Stimulated activated naive CD8-positive, alpha-beta T cell treated with anti-CD3 and anti-CD28 coated beads, Interleukin-15, Interleukin-2, amounts not matched to agents 100 ng/mL and 50 ng/mL, for 24 hours (primary cell): Measurements from ENCODE around the gene DNAAF5.
"Not testable (repeated sequence)": the region's sequence is repeated elsewhere in the genome, so short reads cannot be mapped to it uniquely, and the experiment has no call there.

Source experiments
- H3K27ac Mint-ChIP-seq: one replicate; pipeline ENCODE4 v1.8.0; 2021; ENCODE audit warnings: mild to moderate bottlenecking, mixed read lengths
- H3K27me3 Mint-ChIP-seq: one replicate; pipeline ENCODE4 v1.8.0; 2021; ENCODE audit warnings: mixed read lengths
- H3K36me3 Mint-ChIP-seq: one replicate; pipeline ENCODE4 v1.8.0; 2021; ENCODE audit warnings: low read depth, mixed read lengths
- H3K4me1 Mint-ChIP-seq: one replicate; pipeline ENCODE4 v1.8.0; 2021; ENCODE audit warnings: low read depth, mixed read lengths
- H3K4me3 Mint-ChIP-seq: one replicate; pipeline ENCODE4 v1.8.0; 2021; ENCODE audit warnings: mild to moderate bottlenecking, mixed read lengths
- H3K9me3 Mint-ChIP-seq: one replicate; pipeline ENCODE4 v1.8.0; 2021; ENCODE audit warnings: mixed read lengths

DNAAF5 gene

GRCh38 chr7:801940-802381, 75.5 kb downstream of the DNAAF5 start:
- no peak overlapping the region for H3K4me3 Mint-ChIP-seq

DNA sequence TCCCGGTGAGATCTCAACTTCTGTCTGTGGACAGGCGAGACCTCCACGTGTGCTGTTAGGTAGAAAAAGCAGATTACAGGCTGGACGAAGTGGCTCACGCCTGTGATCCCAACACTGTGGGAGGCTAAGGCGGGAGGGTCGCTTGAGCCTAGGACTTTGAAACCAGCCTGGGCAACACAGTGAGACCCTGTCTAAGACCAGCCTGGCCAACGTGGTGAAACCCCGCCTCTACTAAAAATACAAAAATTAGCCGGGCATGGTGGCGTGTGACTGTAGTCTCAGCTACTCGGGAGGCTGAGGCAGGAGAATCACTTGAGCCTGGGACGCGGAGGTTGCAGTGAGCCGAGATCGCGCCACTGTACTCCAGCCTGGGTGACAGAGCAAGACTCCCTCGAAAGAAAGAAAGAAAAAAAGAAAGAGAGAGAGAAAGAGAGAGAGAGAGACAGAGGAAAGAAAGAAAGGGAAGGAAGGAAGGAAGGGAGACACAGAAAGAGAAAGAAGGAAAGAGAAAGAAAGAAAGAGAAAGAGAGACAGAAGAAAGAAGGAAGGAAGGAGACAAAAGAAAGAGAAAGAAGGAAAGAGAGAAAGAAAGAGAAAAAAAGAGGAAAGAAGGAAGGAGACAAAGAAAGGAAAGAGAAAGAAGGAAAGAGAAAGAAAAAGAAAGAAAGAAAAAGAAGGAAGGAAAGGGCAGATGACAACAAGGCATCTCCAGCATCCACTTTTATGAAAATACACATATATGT, 76.2 kb downstream of the DNAAF5 start:
- no peak overlapping the region for H3K4me3 Mint-ChIP-seq
- H3K4me1 Mint-ChIP-seq = no peaks in the 10 kb centered on the region
- H3K27ac Mint-ChIP-seq = peak overlapping the region; percentile 8
- peaks cover 8% of the 10 kb centered on the region for H3K36me3 Mint-ChIP-seq
- H3K27me3 Mint-ChIP-seq = no peaks in the 10 kb centered on the region
- no peaks in the 10 kb centered on the region for H3K9me3 Mint-ChIP-seq

More at GRCh38 chr7:801940-802381, 75.5 kb downstream of the DNAAF5 start:
- Mint-ChIP-seq H3K4me1 (no peaks in the 10 kb centered on the region), H3K9me3 (no peaks in the 10 kb centered on the region), H3K36me3 (peaks cover 8% of the 10 kb centered on the region), H3K27me3 (no peaks in the 10 kb centered on the region), H3K27ac (no peak overlapping the region)

DNA sequence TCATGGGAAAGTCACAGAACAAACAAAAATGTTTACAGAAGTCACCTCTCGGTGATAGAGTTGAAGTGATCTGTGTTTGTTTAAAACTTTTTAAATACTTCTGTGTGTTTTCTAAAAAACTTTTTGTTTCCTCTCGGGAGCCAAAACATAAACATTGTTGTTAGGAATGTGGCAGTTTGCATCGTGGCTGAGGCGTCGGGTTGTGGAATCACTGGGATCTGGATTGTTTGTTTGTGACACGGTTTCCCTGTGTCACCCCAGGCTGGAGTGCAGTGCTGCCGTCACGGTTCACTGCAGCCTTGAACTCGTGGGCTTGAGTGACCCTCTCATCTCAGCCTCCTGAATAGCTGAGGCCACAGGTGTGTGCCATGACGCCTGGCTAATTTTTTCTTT, 76.7 kb downstream of the DNAAF5 start:
- Mint-ChIP-seq H3K27me3 (no peaks in the 10 kb centered on the region), H3K36me3 (peaks cover 4% of the 10 kb centered on the region), H3K4me1 (no peaks in the 10 kb centered on the region), H3K9me3 (no peaks in the 10 kb centered on the region), H3K4me3 (no peak overlapping the region), H3K27ac (no peak overlapping the region)

DNA sequence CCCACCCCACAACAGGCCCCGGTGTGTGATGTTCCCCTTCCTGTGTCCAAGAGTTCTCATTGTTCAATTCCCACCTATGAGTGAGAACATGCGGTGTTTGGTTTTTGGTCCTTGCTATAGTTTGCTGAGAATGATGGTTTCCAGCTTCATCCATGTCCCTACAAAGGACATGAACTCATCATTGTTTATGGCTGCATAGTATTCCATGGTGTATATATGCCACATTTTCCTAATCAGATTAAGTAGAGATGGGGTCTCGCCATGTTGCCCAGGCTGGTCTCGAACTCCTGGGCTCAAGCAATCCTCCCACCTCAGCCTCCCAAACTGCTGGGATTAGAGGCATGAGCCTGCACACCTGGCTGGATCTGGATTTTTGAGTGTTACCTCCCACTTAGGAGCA, 77.3 kb downstream of the DNAAF5 start:
- not testable (repeated sequence) for H3K9me3 Mint-ChIP-seq, H3K4me1 Mint-ChIP-seq, H3K27me3 Mint-ChIP-seq, H3K4me3 Mint-ChIP-seq, H3K36me3 Mint-ChIP-seq, H3K27ac Mint-ChIP-seq

- Mint-ChIP-seq H3K36me3 (no peaks in the 10 kb centered on the region), H3K27me3 (no peaks in the 10 kb centered on the region), H3K4me3 (no peak overlapping the region), H3K27ac (no peak overlapping the region), H3K9me3 (no peaks in the 10 kb centered on the region), H3K4me1 (no peaks in the 10 kb centered on the region)
Observed at GRCh38 chr7:805261-805660, 78.8 kb downstream of the DNAAF5 start.

DNA sequence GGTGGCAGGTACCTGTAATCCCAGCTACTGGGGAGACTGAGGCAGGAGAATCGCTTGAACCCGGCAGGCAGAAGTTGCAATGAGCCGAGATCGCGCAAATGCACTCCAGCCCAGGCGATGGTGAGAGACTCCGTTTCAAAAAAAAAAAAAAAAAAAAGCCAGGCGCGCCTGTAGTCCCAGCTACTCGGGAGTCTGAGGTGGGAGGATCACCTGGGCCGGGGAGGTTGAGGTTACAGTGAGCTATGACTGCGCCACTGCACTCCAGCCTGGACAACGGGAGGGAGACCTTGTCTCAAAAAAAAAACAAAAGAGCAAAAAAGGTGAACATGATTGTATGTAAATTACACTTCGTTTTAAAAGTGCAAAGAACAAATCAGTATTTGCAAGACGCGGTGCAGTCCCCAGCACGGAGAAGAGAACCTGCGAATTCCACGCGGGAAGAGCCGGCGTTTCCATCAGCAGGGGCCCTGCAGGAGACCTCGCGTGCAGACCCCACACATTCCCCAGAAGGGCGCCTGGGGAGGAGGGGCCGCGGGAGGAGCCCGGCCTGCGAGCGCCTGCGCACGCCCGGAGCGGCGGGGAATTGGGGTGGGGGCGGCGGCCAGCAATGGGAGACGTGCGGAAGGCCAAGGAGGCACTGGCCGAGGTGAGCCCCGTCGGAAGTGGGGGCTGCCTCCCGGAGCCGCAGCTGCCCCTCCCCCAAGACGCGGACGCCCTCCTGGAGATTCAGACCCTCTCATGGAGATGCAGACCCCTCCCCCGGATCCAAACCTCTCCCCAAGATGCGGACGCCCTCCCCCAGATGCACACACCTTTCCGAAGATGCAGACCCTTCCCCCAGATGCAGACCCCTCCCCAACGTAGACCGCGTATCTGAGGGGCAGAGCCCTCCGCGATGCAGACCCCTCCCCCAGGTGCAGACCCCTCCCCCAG, 89.1 kb downstream of the DNAAF5 start:
- Mint-ChIP-seq H3K36me3 (peaks cover 20% of the 10 kb centered on the region), H3K9me3 (no peaks in the 10 kb centered on the region), H3K4me1 (peaks cover 60% of the 10 kb centered on the region), H3K27ac (peak overlapping the region; percentile 65), H3K4me3 (peak overlapping the region; percentile 79), H3K27me3 (peaks cover 18% of the 10 kb centered on the region)

- Mint-ChIP-seq H3K9me3 (no peaks in the 10 kb centered on the region), H3K27ac (no peak overlapping the region), H3K4me3 (peak overlapping the region; percentile 35), H3K36me3 (peaks cover 26% of the 10 kb centered on the region), H3K4me1 (peaks cover 68% of the 10 kb centered on the region), H3K27me3 (peaks cover 18% of the 10 kb centered on the region)
Observed at GRCh38 chr7:816300-816750, 89.8 kb downstream of the DNAAF5 start.

DNA sequence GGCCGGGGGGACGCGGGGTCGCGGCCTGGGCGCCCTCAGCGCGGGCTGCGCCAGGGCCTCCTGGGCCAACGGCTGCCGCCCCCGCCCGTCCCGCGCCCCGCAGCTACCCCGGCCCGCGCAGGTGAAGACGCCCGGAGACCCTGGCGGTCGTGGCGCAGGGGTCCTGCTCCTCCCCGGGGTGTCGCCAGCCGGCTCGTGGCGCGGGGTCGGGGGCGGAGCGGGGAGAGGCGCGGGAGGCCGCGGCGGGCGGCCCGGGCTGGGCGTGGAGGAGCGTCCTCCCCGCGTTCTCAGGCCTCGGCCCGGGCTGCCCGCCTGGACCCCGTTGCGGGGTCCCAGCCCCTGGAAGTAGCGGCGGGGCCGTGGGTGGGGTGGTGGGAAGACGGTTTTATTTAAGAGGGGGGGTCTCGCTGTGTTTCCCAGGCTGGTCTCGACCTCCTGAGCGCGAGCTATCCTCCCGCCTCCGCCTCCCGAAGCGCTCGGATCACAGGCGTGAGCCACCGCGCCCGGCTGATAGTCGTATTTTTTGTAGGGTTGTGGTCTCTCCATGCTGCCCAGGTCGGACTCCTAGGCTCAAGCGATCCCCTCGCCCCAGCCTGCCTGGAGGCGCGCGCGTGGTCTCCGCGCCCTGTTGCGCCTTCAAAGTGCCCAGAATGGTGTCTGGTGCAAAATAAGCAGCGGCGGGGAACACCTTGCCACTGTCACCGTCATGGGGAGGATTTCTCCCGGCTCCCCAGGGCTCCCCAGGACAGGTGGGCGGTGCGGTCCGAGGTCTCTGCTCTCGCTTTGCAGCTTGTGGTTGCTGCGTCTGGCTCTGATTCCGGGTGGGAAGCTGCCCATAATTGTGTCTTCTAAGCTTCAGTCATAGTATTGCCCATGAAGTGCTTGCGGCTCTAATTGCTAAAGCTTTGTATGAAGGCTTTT, 90.5 kb downstream of the DNAAF5 start:
- peak overlapping the region; percentile 96 for H3K4me3 Mint-ChIP-seq
- H3K36me3 Mint-ChIP-seq = peaks cover 28% of the 10 kb centered on the region
- no peaks in the 10 kb centered on the region for H3K9me3 Mint-ChIP-seq
- peak overlapping the region; percentile 90 for H3K27ac Mint-ChIP-seq
- H3K27me3 Mint-ChIP-seq = peaks cover 15% of the 10 kb centered on the region
- H3K4me1 Mint-ChIP-seq = peaks cover 72% of the 10 kb centered on the region

GRCh38 chr7:818031-818699, 91.7 kb downstream of the DNAAF5 start:
- H3K36me3 Mint-ChIP-seq = peaks cover 36% of the 10 kb centered on the region

DNA sequence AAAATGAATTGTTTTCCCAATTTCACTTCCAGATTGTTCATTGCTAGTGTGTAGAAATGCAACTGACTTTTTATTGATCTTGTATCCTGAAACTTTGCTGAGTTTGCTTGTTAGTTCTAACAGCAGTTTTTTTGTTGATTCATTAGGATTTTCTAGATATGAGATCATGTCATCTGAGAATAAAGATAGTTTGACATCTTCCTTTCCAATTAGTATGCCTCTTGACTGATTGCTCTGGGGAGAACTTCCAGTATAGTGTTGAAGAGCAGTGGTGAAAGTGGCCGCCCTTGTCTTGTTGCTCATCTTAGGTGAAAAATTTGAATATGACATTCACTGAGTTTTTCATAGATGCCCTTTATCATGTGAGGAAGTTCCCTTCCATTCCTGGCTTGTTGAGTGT, 93.8 kb downstream of the DNAAF5 start:
- H3K27ac Mint-ChIP-seq = peak overlapping the region; percentile 62
- H3K4me1 Mint-ChIP-seq = peaks cover 56% of the 10 kb centered on the region
- H3K36me3 Mint-ChIP-seq = peaks cover 45% of the 10 kb centered on the region
- peak overlapping the region; percentile 24 for H3K4me3 Mint-ChIP-seq
- no peaks in the 10 kb centered on the region for H3K27me3 Mint-ChIP-seq
- H3K9me3 Mint-ChIP-seq = no peaks in the 10 kb centered on the region

More at GRCh38 chr7:818031-818699, 91.7 kb downstream of the DNAAF5 start:
- Mint-ChIP-seq H3K4me3 (peak overlapping the region; percentile 96), H3K4me1 (peaks cover 69% of the 10 kb centered on the region), H3K27me3 (peaks cover 9% of the 10 kb centered on the region), H3K9me3 (no peaks in the 10 kb centered on the region), H3K27ac (no peak overlapping the region)

GRCh38 chr7:821688-822087, 95.2 kb downstream of the DNAAF5 start:
- Mint-ChIP-seq H3K27me3 (no peaks in the 10 kb centered on the region), H3K36me3 (peaks cover 58% of the 10 kb centered on the region), H3K4me1 (peaks cover 57% of the 10 kb centered on the region), H3K4me3 (no peak overlapping the region), H3K9me3 (no peaks in the 10 kb centered on the region), H3K27ac (no peak overlapping the region)

DNA sequence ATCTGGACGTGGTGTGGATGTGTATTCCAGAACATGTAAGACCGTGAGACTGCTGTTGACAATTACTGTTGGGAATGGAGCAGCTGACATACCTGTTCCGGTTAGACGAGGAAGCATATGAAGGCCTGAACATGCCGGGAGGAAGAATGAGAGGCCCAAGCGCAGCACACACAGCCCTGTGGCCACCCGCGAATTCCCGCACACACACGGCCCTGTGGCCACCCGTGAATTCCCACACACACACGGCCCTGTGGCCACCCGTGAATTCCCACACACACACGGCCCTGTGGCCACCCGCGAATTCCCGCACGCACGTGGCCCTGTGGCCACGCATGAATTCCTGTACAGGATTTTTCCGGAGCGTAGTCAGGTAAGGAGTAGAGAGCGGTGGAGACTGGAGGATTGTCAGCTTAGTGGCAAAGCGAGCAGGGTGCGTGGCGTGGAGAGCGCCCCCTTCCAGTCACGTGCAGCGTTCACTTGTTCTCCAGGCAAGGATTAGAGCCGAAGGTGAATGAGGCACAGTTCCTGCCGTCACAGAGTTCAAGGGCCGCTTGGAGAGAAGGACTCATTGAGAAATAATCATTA, 96.3 kb downstream of the DNAAF5 start:
- Mint-ChIP-seq H3K36me3 (peaks cover 60% of the 10 kb centered on the region), H3K9me3 (no peaks in the 10 kb centered on the region), H3K4me3 (no peak overlapping the region), H3K27me3 (no peaks in the 10 kb centered on the region), H3K27ac (no peak overlapping the region), H3K4me1 (peaks cover 52% of the 10 kb centered on the region)

- peaks cover 52% of the 10 kb centered on the region for H3K36me3 Mint-ChIP-seq
- peaks cover 48% of the 10 kb centered on the region for H3K4me1 Mint-ChIP-seq
- no peaks in the 10 kb centered on the region for H3K27me3 Mint-ChIP-seq
- H3K4me3 Mint-ChIP-seq = no peak overlapping the region
- H3K9me3 Mint-ChIP-seq = no peaks in the 10 kb centered on the region
- H3K27ac Mint-ChIP-seq = no peak overlapping the region
Observed at GRCh38 chr7:823649-824048, 97.2 kb downstream of the DNAAF5 start.

- Mint-ChIP-seq H3K9me3 (no peaks in the 10 kb centered on the region), H3K36me3 (peaks cover 50% of the 10 kb centered on the region), H3K4me1 (peaks cover 49% of the 10 kb centered on the region), H3K27ac (no peak overlapping the region), H3K27me3 (no peaks in the 10 kb centered on the region), H3K4me3 (no peak overlapping the region)
Observed at GRCh38 chr7:824081-824480, 97.6 kb downstream of the DNAAF5 start.
